SK-N-SH (cell line): Measurements from ENCODE around the gene TADA2B. TPM values are rescaled to one million over a fixed set of nuclear protein-coding genes. Genes with fewer than 3 reads are reported as not detected.

Experiments
- CTCF ChIA-PET: fragments of 300-600, 350-600 bp; formaldehyde crosslinking; extraction: SDS; loops from one replicate; lab custom pipeline; 2021; lab: Yijun Ruan, JAX
- POLR2A ChIA-PET: fragments of 350-600 bp; sonication (Branson Sonifier 250); formaldehyde crosslinking; extraction: SDS; loops from one replicate; lab custom pipeline; 2020; ENCODE audit warnings: antibody characterized with exemption, inconsistent platforms; lab: Yijun Ruan, JAX
- DNase-seq: peaks from one replicate; pipeline ENCODE4 v3.0.0; 2012
- H2AFZ ChIP-seq: fragments of 200-600 bp; sonication (generic); 2 replicates; pipeline ENCODE4 v1.8.1; 2016; ENCODE audit warnings: antibody characterized with exemption, mild to moderate bottlenecking, low read depth
- H3F3A ChIP-seq: fragments of 200-600 bp; sonication (generic); replicated peaks from 2 replicates; pipeline ENCODE3; 2016; ENCODE audit warnings: antibody characterized with exemption, mild to moderate bottlenecking; ENCODE audit not compliant: insufficient read depth
- H3K27ac ChIP-seq, 2 experiments: fragments of 200-500 bp in 1 of 2; fragments of 200-600 bp in 1 of 2; sonication (Bioruptor generic) in 1 of 2; sonication (generic), shearing (Covaris generic) in 1 of 2; 2 replicates each; pipeline versions ENCODE4 v1.5.1 to v1.6.1; 2014 to 2016; ENCODE audit warnings: low read depth in 2 of 2, inconsistent platforms in 1 of 2, low read length in 1 of 2, mild to moderate bottlenecking in 1 of 2, mixed read lengths in 1 of 2
- H3K27me3 ChIP-seq: fragments of 200-600 bp; sonication (generic), shearing (Covaris generic); 2 replicates; pipeline ENCODE4 v1.6.1; 2016; ENCODE audit warnings: mixed run types; ENCODE audit not compliant: insufficient read depth
- H3K36me3 ChIP-seq, 2 experiments: fragments of 200-500 bp in 1 of 2; fragments of 200-600 bp in 1 of 2; sonication (Bioruptor generic) in 1 of 2; sonication (generic) in 1 of 2; replicated peaks in 1 of 2; 2 replicates each; pipeline versions ENCODE3 to v1.5.1; 2014 to 2016; ENCODE audit warnings: low read length in 1 of 2, mild to moderate bottlenecking in 1 of 2; ENCODE audit not compliant: insufficient read depth in 2 of 2, control insufficient read depth in 1 of 2
- H3K4me1 ChIP-seq, 2 experiments: fragments of 200-500 bp in 1 of 2; fragments of 200-600 bp in 1 of 2; sonication (Bioruptor generic) in 1 of 2; sonication (generic), shearing (Covaris generic) in 1 of 2; 2 replicates each; pipeline versions ENCODE4 v1.5.1 to v1.6.1; 2014 to 2016; ENCODE audit warnings: low read depth in 1 of 2, low read length in 1 of 2, mixed run types in 1 of 2; ENCODE audit not compliant: insufficient read depth in 2 of 2, control insufficient read depth in 1 of 2
- H3K4me2 ChIP-seq: fragments of 200-600 bp; sonication (generic), shearing (Covaris generic); 2 replicates; pipeline ENCODE4 v1.6.1; 2017; ENCODE audit warnings: mixed run types
- H3K4me3 ChIP-seq, 2 experiments: fragments of 200-500 bp in 1 of 2; fragments of 200-600 bp in 1 of 2; sonication (Bioruptor generic) in 1 of 2; sonication (generic), shearing (Covaris generic) in 1 of 2; 2 replicates each; pipeline versions ENCODE4 v1.5.1 to v1.8.1; 2014 to 2016; ENCODE audit warnings: low read depth in 2 of 2, inconsistent platforms in 1 of 2, low read length in 1 of 2, mild to moderate bottlenecking in 1 of 2, mixed read lengths in 1 of 2, moderate library complexity in 1 of 2
- H3K79me2 ChIP-seq: fragments of 200-600 bp; sonication (generic); 2 replicates; pipeline ENCODE4 v1.8.1; 2017; ENCODE audit warnings: mild to moderate bottlenecking; ENCODE audit not compliant: insufficient read depth
- H3K9ac ChIP-seq: fragments of 200-600 bp; sonication (generic); 2 replicates; pipeline ENCODE4 v1.6.1; 2017; ENCODE audit warnings: mixed run types
- H3K9me2 ChIP-seq: fragments of 200-600 bp; sonication (generic); 2 replicates; pipeline ENCODE4 v1.6.1; 2017; ENCODE audit warnings: mixed run types
- H3K9me3 ChIP-seq: fragments of 200-600 bp; sonication (generic); 2 replicates; pipeline ENCODE4 v1.6.1; 2017; ENCODE audit warnings: mixed run types, mild to moderate bottlenecking, moderate library complexity
- H4K20me1 ChIP-seq: fragments of 200-600 bp; sonication (generic); 2 replicates; pipeline ENCODE4 v1.6.1; 2017; ENCODE audit warnings: mild to moderate bottlenecking, mixed run types; ENCODE audit not compliant: insufficient read depth
- CHD2 ChIP-seq: fragments of 150-350 bp; IDR thresholded peaks from 2 replicates; pipeline ENCODE4 v1.6.1; 2018; ENCODE audit warnings: low read length; ENCODE audit not compliant: partially characterized antibody
- ELF1 ChIP-seq: IDR thresholded peaks from 2 replicates; pipeline ENCODE4 v1.4.0; 2012
- EP300 ChIP-seq, 2 experiments: IDR thresholded peaks; 2 replicates each; pipeline versions ENCODE4 v1.4.0 to v1.6.1; 2012; ENCODE audit warnings: borderline replicate concordance in 1 of 2, low read depth in 1 of 2, low read length in 1 of 2
- EZH2phosphoT487 ChIP-seq: fragments of 200-600 bp; sonication (generic); IDR thresholded peaks from 2 replicates; pipeline ENCODE4 v1.6.1; 2017; ENCODE audit warnings: low read depth, mixed run types, mild to moderate bottlenecking, antibody characterized with exemption, moderate library complexity, borderline replicate concordance
- FOXJ3 ChIP-seq: sonication (generic); formaldehyde crosslinking; IDR thresholded peaks from 2 replicates; pipeline ENCODE4 v1.5.1; 2020; ENCODE audit warnings: mild to moderate bottlenecking, missing genetic modification reagents
- FOXM1 ChIP-seq: IDR thresholded peaks from 2 replicates; pipeline ENCODE4 v1.4.0; 2012; ENCODE audit warnings: low read depth, mild to moderate bottlenecking
- GABPA ChIP-seq: IDR thresholded peaks from 2 replicates; pipeline ENCODE4 v1.4.0; 2012; ENCODE audit warnings: low read depth, mild to moderate bottlenecking
- GATA2 ChIP-seq: sonication (generic); formaldehyde crosslinking; IDR thresholded peaks from 2 replicates; pipeline ENCODE4 v1.5.0; 2020; ENCODE audit warnings: mild to moderate bottlenecking, missing genetic modification reagents
- JUND ChIP-seq: IDR thresholded peaks from 2 replicates; pipeline ENCODE4 v1.4.0; 2012
- NFIC ChIP-seq: IDR thresholded peaks from 2 replicates; pipeline ENCODE4 v1.4.0; 2012; ENCODE audit warnings: borderline replicate concordance
- POLR2AphosphoS5 ChIP-seq: IDR thresholded peaks from 2 replicates; pipeline ENCODE4 v1.6.1; 2012; ENCODE audit warnings: low read depth, low read length
- RCOR1 ChIP-seq: fragments of 150-350 bp; IDR thresholded peaks from 2 replicates; pipeline ENCODE4 v1.6.1; 2017; ENCODE audit warnings: antibody characterized with exemption, low read length
- RFX5 ChIP-seq: IDR thresholded peaks from 2 replicates; pipeline ENCODE4 v1.6.1; 2012; ENCODE audit warnings: mild to moderate bottlenecking, improper control_type of control experiment, low read length
- RXRA ChIP-seq: IDR thresholded peaks from 2 replicates; pipeline ENCODE4 v1.4.0; 2012; ENCODE audit warnings: low read depth, mild to moderate bottlenecking, borderline replicate concordance
- SMC3 ChIP-seq: IDR thresholded peaks from 2 replicates; pipeline ENCODE4 v1.6.1; 2012; ENCODE audit warnings: low read depth, low read length, improper control_type of control experiment
- TAF1 ChIP-seq: IDR thresholded peaks from 2 replicates; pipeline ENCODE4 v1.6.1; 2012; ENCODE audit warnings: low read depth, mild to moderate bottlenecking, low read length, moderate library complexity, borderline replicate concordance
- TCF12 ChIP-seq: IDR thresholded peaks from 2 replicates; pipeline ENCODE4 v1.4.0; 2012
- YY1 ChIP-seq: IDR thresholded peaks from 2 replicates; pipeline ENCODE4 v1.4.0; 2012; ENCODE audit warnings: low read depth, mild to moderate bottlenecking
- WGBS: methylation state at CpG from one replicate; pipeline ENCODE4 v1.1.6; 2017; ENCODE audit warnings: low lambda C conversion rate; 5-methylcytosine and 5-hydroxymethylcytosine counted together
- polyA plus RNA-seq, 3 experiments: library from polyadenylated mRNA; depleted of rRNA; stranded (reverse); fragments of >200 nt; gene quantifications; 2 replicates each; pipeline ENCODE4 v1.2.3, GENCODE V29; 2012
- TF ChIP-seq, protein P1 (sequence below): IDR thresholded peaks from 2 replicates; pipeline ENCODE4 v1.4.0; 2012; ENCODE audit warnings: low read depth
- TF ChIP-seq, protein P2 (sequence below): fragments of 150-350 bp; IDR thresholded peaks from 2 replicates; pipeline ENCODE4 v1.6.1; 2016; ENCODE audit warnings: mild to moderate bottlenecking, low read depth, low read length
- TF ChIP-seq, protein P3 (sequence below): fragments of 200-600 bp; sonication (generic); IDR thresholded peaks from 2 replicates; pipeline ENCODE4 v1.6.1; 2017; ENCODE audit warnings: antibody characterized with exemption, mild to moderate bottlenecking, moderate library complexity
- TF ChIP-seq, protein P4 (sequence below): IDR thresholded peaks from 2 replicates; pipeline ENCODE4 v1.6.1; 2012; ENCODE audit warnings: mild to moderate bottlenecking, low read depth, low read length, moderate library complexity

The TADA2B gene
- polyA plus RNA-seq, 1 of the 3 experiments (the other 2 are of a cell fraction): 8.0 TPM

DNA sequence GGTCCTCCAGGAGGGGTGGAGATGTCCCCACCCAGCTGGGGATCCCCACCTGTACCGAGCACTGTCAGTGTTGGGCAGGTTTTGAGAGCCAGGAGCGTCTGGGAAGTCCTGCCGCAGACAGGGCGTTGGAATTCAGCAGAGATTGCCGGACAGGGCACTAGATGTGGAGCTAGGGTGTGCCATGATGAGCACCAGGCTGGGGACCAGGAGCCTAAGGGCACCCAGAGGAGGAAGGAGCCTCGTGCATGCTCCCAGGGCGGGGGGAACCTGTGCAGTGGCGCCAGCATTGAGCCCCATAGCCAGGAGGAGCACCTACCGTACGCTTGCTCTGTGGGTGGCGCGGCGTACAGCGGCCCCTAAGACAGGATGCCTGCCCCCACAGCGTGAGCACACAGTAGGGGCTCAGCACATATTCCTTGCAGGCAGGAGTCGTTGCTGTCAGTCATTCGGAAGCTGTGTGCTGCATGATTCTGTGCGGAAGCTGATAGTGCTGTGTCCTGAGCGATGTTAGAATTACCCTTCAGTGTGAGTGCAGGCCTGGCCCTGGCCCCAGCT is 18.8 kb upstream of the TADA2B start:
- WGBS: 96% methylated on average over 5 of the region's 19 CpGs
- H3K36me3 ChIP-seq: peaks cover 5 to 9% of the 10 kb centered on the region in 2 experiments
- H3K4me2 ChIP-seq: no peak overlapping the region
- no peak overlapping the region for H3K9ac ChIP-seq
- no peak overlapping the region for H3K4me3 ChIP-seq
- DNase-seq: no peak
- H3K27me3 ChIP-seq: no peaks in the 10 kb centered on the region
- peaks cover 0 to 6% of the 10 kb centered on the region in 2 experiments; a peak in 1 of 4 replicates for H3K4me1 ChIP-seq
- H3K79me2 ChIP-seq: no peaks in the 10 kb centered on the region; the same call in 1 of the 2 replicates
- ChIA-PET POLR2A (no interaction called here), CTCF (interaction anchor here (1.0 to 1.3 kb wide), 2 partner anchors 18 to 33 kb away, joined by 4 read pairs; partner anchors contain the start of gene TADA2B)
- H3K27ac ChIP-seq: no peak overlapping the region
- H2AFZ ChIP-seq: no peak overlapping the region
- H4K20me1 ChIP-seq: no peaks in the 10 kb centered on the region
- no peak for TF ChIP-seq YY1
- no peak for TF ChIP-seq GATA2 (CRISPR knock-in tag)
- TF ChIP-seq, protein P1, sequence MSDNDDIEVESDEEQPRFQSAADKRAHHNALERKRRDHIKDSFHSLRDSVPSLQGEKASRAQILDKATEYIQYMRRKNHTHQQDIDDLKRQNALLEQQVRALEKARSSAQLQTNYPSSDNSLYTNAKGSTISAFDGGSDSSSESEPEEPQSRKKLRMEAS: no peak
- TF ChIP-seq, protein P2, sequence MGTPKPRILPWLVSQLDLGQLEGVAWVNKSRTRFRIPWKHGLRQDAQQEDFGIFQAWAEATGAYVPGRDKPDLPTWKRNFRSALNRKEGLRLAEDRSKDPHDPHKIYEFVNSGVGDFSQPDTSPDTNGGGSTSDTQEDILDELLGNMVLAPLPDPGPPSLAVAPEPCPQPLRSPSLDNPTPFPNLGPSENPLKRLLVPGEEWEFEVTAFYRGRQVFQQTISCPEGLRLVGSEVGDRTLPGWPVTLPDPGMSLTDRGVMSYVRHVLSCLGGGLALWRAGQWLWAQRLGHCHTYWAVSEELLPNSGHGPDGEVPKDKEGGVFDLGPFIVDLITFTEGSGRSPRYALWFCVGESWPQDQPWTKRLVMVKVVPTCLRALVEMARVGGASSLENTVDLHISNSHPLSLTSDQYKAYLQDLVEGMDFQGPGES: no peak
- no peak for TF ChIP-seq TCF12
- no peak for TF ChIP-seq SMC3
- TF ChIP-seq FOXM1: no peak
- no peak for TF ChIP-seq GABPA
- no peak for TF ChIP-seq POLR2AphosphoS5
- no peak for TF ChIP-seq JUND
- no peak for TF ChIP-seq FOXJ3 (CRISPR knock-in tag)
- no peak for TF ChIP-seq CHD2
- TF ChIP-seq NFIC: no peak
- TF ChIP-seq, protein P3, sequence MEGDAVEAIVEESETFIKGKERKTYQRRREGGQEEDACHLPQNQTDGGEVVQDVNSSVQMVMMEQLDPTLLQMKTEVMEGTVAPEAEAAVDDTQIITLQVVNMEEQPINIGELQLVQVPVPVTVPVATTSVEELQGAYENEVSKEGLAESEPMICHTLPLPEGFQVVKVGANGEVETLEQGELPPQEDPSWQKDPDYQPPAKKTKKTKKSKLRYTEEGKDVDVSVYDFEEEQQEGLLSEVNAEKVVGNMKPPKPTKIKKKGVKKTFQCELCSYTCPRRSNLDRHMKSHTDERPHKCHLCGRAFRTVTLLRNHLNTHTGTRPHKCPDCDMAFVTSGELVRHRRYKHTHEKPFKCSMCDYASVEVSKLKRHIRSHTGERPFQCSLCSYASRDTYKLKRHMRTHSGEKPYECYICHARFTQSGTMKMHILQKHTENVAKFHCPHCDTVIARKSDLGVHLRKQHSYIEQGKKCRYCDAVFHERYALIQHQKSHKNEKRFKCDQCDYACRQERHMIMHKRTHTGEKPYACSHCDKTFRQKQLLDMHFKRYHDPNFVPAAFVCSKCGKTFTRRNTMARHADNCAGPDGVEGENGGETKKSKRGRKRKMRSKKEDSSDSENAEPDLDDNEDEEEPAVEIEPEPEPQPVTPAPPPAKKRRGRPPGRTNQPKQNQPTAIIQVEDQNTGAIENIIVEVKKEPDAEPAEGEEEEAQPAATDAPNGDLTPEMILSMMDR: no peak
- no peaks in the 10 kb centered on the region for H3K9me3 ChIP-seq
- no peaks in the 10 kb centered on the region for H3F3A ChIP-seq
- no peaks in the 10 kb centered on the region for H3K9me2 ChIP-seq

DNA sequence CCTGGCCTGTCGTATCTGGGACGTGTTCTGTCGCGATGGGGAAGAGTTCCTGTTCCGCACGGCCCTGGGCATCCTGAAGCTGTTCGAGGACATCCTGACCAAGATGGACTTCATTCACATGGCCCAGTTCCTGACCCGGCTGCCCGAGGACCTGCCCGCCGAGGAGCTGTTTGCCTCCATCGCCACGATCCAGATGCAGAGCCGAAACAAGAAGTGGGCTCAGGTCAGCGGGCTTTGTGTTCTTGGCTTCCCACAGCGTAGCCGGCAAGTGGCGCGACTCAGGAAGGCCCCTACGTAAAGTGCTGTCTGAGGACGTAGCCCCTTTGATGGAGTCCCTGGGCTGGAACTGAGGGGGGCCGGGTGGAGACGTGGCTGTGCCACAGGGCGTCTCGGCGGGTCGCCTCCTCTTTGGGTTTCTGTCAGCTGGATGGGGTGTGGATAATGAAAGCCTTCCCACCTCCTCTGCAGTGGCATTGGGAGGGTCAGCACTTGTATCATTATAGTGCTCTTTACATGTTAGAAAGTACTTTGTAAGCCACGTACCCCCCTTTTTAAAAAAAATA is 18.1 kb upstream of the TADA2B start:
- H3K36me3 ChIP-seq: peaks cover 6 to 9% of the 10 kb centered on the region in 2 experiments
- no peak overlapping the region for H2AFZ ChIP-seq
- ChIA-PET POLR2A (no interaction called here), CTCF (no interaction called here)
- no peaks in the 10 kb centered on the region for H3K9me2 ChIP-seq
- no peaks in the 10 kb centered on the region for H4K20me1 ChIP-seq
- H3K4me2 ChIP-seq: no peak overlapping the region
- H3K4me3 ChIP-seq: no peak overlapping the region
- H3K27ac ChIP-seq: no peak overlapping the region
- no peak for DNase-seq
- 95% methylated on average over 20 of the region's 28 CpGs for WGBS
- no peaks in the 10 kb centered on the region for H3K9me3 ChIP-seq
- H3K4me1 ChIP-seq: peaks cover 0 to 6% of the 10 kb centered on the region in 2 experiments; a peak in 1 of 4 replicates
- no peaks in the 10 kb centered on the region for H3K27me3 ChIP-seq
- no peaks in the 10 kb centered on the region; the same call in 1 of the 2 replicates for H3K79me2 ChIP-seq
- no peaks in the 10 kb centered on the region for H3F3A ChIP-seq
- H3K9ac ChIP-seq: no peak overlapping the region
- TF ChIP-seq, protein P1: no peak
- no peak for TF ChIP-seq GATA2 (CRISPR knock-in tag)
- no peak for TF ChIP-seq EZH2phosphoT487
- TF ChIP-seq RXRA: no peak
- no peak for TF ChIP-seq CHD2
- TF ChIP-seq JUND: no peak
- no peak for TF ChIP-seq RCOR1
- TF ChIP-seq TAF1: no peak
- TF ChIP-seq, protein P4, sequence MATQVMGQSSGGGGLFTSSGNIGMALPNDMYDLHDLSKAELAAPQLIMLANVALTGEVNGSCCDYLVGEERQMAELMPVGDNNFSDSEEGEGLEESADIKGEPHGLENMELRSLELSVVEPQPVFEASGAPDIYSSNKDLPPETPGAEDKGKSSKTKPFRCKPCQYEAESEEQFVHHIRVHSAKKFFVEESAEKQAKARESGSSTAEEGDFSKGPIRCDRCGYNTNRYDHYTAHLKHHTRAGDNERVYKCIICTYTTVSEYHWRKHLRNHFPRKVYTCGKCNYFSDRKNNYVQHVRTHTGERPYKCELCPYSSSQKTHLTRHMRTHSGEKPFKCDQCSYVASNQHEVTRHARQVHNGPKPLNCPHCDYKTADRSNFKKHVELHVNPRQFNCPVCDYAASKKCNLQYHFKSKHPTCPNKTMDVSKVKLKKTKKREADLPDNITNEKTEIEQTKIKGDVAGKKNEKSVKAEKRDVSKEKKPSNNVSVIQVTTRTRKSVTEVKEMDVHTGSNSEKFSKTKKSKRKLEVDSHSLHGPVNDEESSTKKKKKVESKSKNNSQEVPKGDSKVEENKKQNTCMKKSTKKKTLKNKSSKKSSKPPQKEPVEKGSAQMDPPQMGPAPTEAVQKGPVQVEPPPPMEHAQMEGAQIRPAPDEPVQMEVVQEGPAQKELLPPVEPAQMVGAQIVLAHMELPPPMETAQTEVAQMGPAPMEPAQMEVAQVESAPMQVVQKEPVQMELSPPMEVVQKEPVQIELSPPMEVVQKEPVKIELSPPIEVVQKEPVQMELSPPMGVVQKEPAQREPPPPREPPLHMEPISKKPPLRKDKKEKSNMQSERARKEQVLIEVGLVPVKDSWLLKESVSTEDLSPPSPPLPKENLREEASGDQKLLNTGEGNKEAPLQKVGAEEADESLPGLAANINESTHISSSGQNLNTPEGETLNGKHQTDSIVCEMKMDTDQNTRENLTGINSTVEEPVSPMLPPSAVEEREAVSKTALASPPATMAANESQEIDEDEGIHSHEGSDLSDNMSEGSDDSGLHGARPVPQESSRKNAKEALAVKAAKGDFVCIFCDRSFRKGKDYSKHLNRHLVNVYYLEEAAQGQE: no peak
- TF ChIP-seq EP300 (IDR thresholded peaks at IDR 0.05; ENCODE audit: borderline replicate concordance in 1 of 2, low read depth in 1 of 2, low read length in 1 of 2): no peak
- TF ChIP-seq FOXJ3 (CRISPR knock-in tag): no peak
- TF ChIP-seq SMC3: no peak
- no peak for TF ChIP-seq ELF1
- no peak for TF ChIP-seq RFX5
